B cell (primary cell): Measurements from ENCODE around the gene BTG2. TPM values are rescaled to one million over a fixed set of nuclear protein-coding genes. Genes with fewer than 3 reads are reported as not detected.

Source experiments
- ATAC-seq: fragments of 200-7000 bp; cut with Tn5 transposase; one replicate; pipeline ENCODE4 v1.10.0; 2021; ENCODE audit warnings: low read depth, mild to moderate bottlenecking, moderate number of reproducible peaks, moderate library complexity
- CTCF ChIA-PET: fragments of 350-600 bp; sonication (Branson Sonifier 250); formaldehyde crosslinking; loops from one replicate; lab custom pipeline; 2021; ENCODE audit warnings: antibody characterized with exemption, inconsistent platforms; lab: Charles Lee
- POLR2A ChIA-PET: fragments of 350-600 bp; sonication (Branson Sonifier 250); formaldehyde crosslinking; loops from one replicate; lab custom pipeline; 2021; ENCODE audit warnings: antibody characterized with exemption; lab: Charles Lee
- DNase-seq: peaks from one replicate; pipeline ENCODE4 v3.0.0; 2013
- H2AFZ ChIP-seq: 2 replicates; pipeline ENCODE4 v1.6.1; 2012; ENCODE audit warnings: mild to moderate bottlenecking, low read depth, low read length; ENCODE audit not compliant: insufficient read depth, poor library complexity, severe bottlenecking
- H3K27ac ChIP-seq, 2 donors: 1 replicate in 1 of 2; 2 replicates in 1 of 2; pipeline ENCODE4 v1.5.1; 2012 to 2013; ENCODE audit warnings: low read length in 2 of 2, mild to moderate bottlenecking in 2 of 2, moderate library complexity in 1 of 2
- H3K27me3 ChIP-seq, 4 experiments: fragments of 200-600 bp in 1 of 4; sonication (generic) in 1 of 4; replicated peaks in 1 of 4; 1 replicate in 2 of 4; 2 replicates in 2 of 4; pipeline versions ENCODE4 v1.6.1 to v1.7.0; 2013 to 2016; ENCODE audit warnings: low read length in 3 of 4, mild to moderate bottlenecking in 2 of 4, mixed read lengths in 1 of 4, moderate library complexity in 1 of 4; ENCODE audit not compliant: insufficient read depth in 4 of 4, control insufficient read depth in 3 of 4; ENCODE audit errors: control extremely low read depth in 1 of 4
- H3K36me3 ChIP-seq, 2 experiments: replicated peaks in 1 of 2; 1 replicate in 1 of 2; 2 replicates in 1 of 2; pipeline versions ENCODE4 v1.6.1 to v1.7.1; 2013; ENCODE audit warnings: low read length in 1 of 2; ENCODE audit not compliant: insufficient read depth in 2 of 2, control insufficient read depth in 1 of 2; ENCODE audit errors: control extremely low read depth in 1 of 2, extremely low read depth in 1 of 2
- H3K4me1 ChIP-seq, 2 donors: fragments of 200-600 bp in 1 of 2; sonication (generic) in 1 of 2; 1 replicate in 1 of 2; 2 replicates in 1 of 2; pipeline versions ENCODE4 v1.5.1 to v1.6.1; 2013 to 2017; ENCODE audit warnings: low read length in 2 of 2; ENCODE audit not compliant: control insufficient read depth in 2 of 2, insufficient read depth in 2 of 2
- H3K4me2 ChIP-seq: replicated peaks from 2 replicates; pipeline ENCODE3; 2012; ENCODE audit warnings: mild to moderate bottlenecking, low read depth, low read length; ENCODE audit not compliant: poor library complexity, severe bottlenecking
- H3K4me3 ChIP-seq, 5 experiments: fragments of 200-600 bp in 1 of 5; sonication (generic) in 1 of 5; 1 replicate in 3 of 5; 2 replicates in 2 of 5; pipeline versions ENCODE4 v1.5.1 to v1.7.0; 2011 to 2016; ENCODE audit warnings: low read length in 4 of 5, mild to moderate bottlenecking in 4 of 5, low read depth in 2 of 5, control low read depth in 1 of 5, moderate library complexity in 1 of 5; ENCODE audit not compliant: insufficient read depth in 1 of 5; ENCODE audit errors: control extremely low read depth in 1 of 5, extremely low read depth in 1 of 5
- H3K79me2 ChIP-seq: fragments of 200-600 bp; sonication (generic); one replicate; pipeline ENCODE4 v1.6.0; 2016; ENCODE audit warnings: low read length; ENCODE audit not compliant: control insufficient read depth, insufficient read depth
- H3K9ac ChIP-seq: fragments of 200-600 bp; sonication (generic); 2 replicates; pipeline ENCODE4 v1.6.1; 2017; ENCODE audit warnings: mild to moderate bottlenecking, low read length, moderate library complexity
- H3K9me3 ChIP-seq, 3 donors: one replicate each; pipeline versions ENCODE4 v1.6.1 to v1.7.1; 2013; ENCODE audit warnings: low read length in 2 of 3; ENCODE audit not compliant: control insufficient read depth in 2 of 3, insufficient read depth in 1 of 3; ENCODE audit errors: control extremely low read depth in 1 of 3
- H4K20me1 ChIP-seq: 2 replicates; pipeline ENCODE4 v1.6.0; 2012; ENCODE audit warnings: mild to moderate bottlenecking, low read length; ENCODE audit not compliant: insufficient read depth, control insufficient read depth, poor library complexity, severe bottlenecking
- H3K27ac Mint-ChIP-seq: one replicate; pipeline ENCODE4 v1.8.0; 2021; ENCODE audit warnings: mixed read lengths
- H3K27me3 Mint-ChIP-seq: one replicate; pipeline ENCODE4 v1.8.0; 2021; ENCODE audit warnings: mixed read lengths
- H3K4me1 Mint-ChIP-seq: one replicate; pipeline ENCODE4 v1.8.0; 2021; ENCODE audit warnings: mixed read lengths
- H3K4me3 Mint-ChIP-seq: one replicate; pipeline ENCODE4 v1.8.0; 2021; ENCODE audit warnings: mixed read lengths
- H3K9me3 Mint-ChIP-seq: one replicate; pipeline ENCODE4 v1.8.0; 2022; ENCODE audit warnings: mixed read lengths; ENCODE audit not compliant: insufficient read depth
- EZH2 ChIP-seq: IDR thresholded peaks from 2 replicates; pipeline ENCODE4 v1.6.1; 2012; ENCODE audit warnings: borderline replicate concordance, low read depth, mild to moderate bottlenecking, moderate library complexity, low read length; ENCODE audit not compliant: insufficient read depth, poor library complexity, severe bottlenecking
- WGBS: methylation state at CpG from one replicate; pipeline ENCODE4 v1.1.5; 2013; ENCODE audit warnings: missing lambda C conversion rate; ENCODE audit not compliant: insufficient coverage; 5-methylcytosine and 5-hydroxymethylcytosine counted together
- intact Hi-C: fragments of 100-400 bp; cut with micrococcal nuclease; formaldehyde crosslinking; loops from one replicate; pipeline ENCODE4 v1.10.0; 2022
- polyA plus RNA-seq: library from polyadenylated mRNA; depleted of rRNA; stranded (reverse); fragments of >200 nt; gene quantifications from 2 replicates; pipeline ENCODE4 v1.2.3, GENCODE V29; 2012
- total RNA-seq, 2 donors: library from RNA; stranded (reverse); fragments of 120-200 nt in 1 of 2; gene quantifications; 1 replicate in 1 of 2; 2 replicates in 1 of 2; pipeline versions ENCODE4 v1.2.3 to v1.2.4, GENCODE V29; 2013 to 2022
- TF ChIP-seq, protein P1 (sequence below): fragments of 200-600 bp; IDR thresholded peaks from one replicate; pipeline ENCODE4 v1.8.0; 2022; ENCODE audit warnings: antibody characterized with exemption, mild to moderate bottlenecking

Gene BTG2
- total and polyA plus RNA-seq, 2 donors (not counting 1 experiment from before 2014, with no cell fraction given) = 508 to 778 TPM

- Mint-ChIP-seq H3K27ac (peak overlapping the region; percentile 95), H3K27me3 (no peaks in the 10 kb centered on the region), H3K4me1 (peaks cover 78% of the 10 kb centered on the region), H3K4me3 (peak overlapping the region; percentile 79), H3K9me3 (no peaks in the 10 kb centered on the region)
- TF ChIP-seq EZH2 = no peak
- TF ChIP-seq, protein P1, sequence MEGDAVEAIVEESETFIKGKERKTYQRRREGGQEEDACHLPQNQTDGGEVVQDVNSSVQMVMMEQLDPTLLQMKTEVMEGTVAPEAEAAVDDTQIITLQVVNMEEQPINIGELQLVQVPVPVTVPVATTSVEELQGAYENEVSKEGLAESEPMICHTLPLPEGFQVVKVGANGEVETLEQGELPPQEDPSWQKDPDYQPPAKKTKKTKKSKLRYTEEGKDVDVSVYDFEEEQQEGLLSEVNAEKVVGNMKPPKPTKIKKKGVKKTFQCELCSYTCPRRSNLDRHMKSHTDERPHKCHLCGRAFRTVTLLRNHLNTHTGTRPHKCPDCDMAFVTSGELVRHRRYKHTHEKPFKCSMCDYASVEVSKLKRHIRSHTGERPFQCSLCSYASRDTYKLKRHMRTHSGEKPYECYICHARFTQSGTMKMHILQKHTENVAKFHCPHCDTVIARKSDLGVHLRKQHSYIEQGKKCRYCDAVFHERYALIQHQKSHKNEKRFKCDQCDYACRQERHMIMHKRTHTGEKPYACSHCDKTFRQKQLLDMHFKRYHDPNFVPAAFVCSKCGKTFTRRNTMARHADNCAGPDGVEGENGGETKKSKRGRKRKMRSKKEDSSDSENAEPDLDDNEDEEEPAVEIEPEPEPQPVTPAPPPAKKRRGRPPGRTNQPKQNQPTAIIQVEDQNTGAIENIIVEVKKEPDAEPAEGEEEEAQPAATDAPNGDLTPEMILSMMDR = no peak
- Histone ChIP-seq H3K9me3 (no peaks in the 10 kb centered on the region), H4K20me1 (no peaks in the 10 kb centered on the region), H3K27ac (peak overlapping the region; percentile 48 to 71), H3K4me2 (peak overlapping the region; percentile 60), H3K9ac (peak overlapping the region; percentile 9), H3K79me2 (peaks cover 37% of the 10 kb centered on the region), H3K4me1 (peaks cover 66 to 74% of the 10 kb centered on the region in 2 donors), H3K4me3 (peak overlapping the region in 1 of 5 experiments; percentile 11), H3K27me3 (no peaks in the 10 kb centered on the region), H2AFZ (peak overlapping the region; percentile 39), H3K36me3 (no peaks in the 10 kb centered on the region)
- DNase-seq (no peak), ATAC-seq (no peak)
- 0% methylated on average over 5 of the region's 11 CpGs for WGBS
- ChIA-PET POLR2A (interaction anchor here (0.5 to 16.0 kb wide), 8 partner anchors 5 to 45 kb away, joined by 3 to 422 read pairs (median 92); partner anchors contain the start of gene BTG2), CTCF (interaction anchor here (0.7 to 37.7 kb wide), 9 partner anchors 10 to 205 kb away, joined by 3 to 1776 read pairs (median 4); partner anchors contain the start of genes BTG2 and FMOD)
- intact Hi-C loops = loop anchor here (1.0 kb wide), 1 partner anchor 9 kb away; no protein-coding TSS in a partner anchor
Observed at GRCh38 chr1:203282720-203283542, 22.4 kb upstream of the BTG2 start.
